Uterus (tissue), 4 donors: ENCODE results near the gene ZNF81. TPM values are rescaled to one million over a fixed set of nuclear protein-coding genes. Genes with fewer than 3 reads are reported as not detected.

Source experiments
- DNase-seq, 2 donors: peaks; one replicate each; pipeline ENCODE4 v3.0.0-alpha.2; 2019 to 2020
- H3K27ac ChIP-seq, 2 donors: fragments of 200-600 bp; sonication (generic); 1 replicate in 1 of 2; 2 replicates in 1 of 2; pipeline ENCODE4 v1.5.1; 2016 to 2018
- H3K27me3 ChIP-seq, 2 donors: fragments of 200-600 bp; sonication (generic); one replicate each; pipeline ENCODE4 v1.5.1; 2018 to 2019; ENCODE audit warnings: control low read depth in 1 of 2
- H3K36me3 ChIP-seq, 2 donors: fragments of 200-600 bp; sonication (generic); one replicate each; pipeline ENCODE4 v1.5.1; 2019; ENCODE audit warnings: control low read depth in 1 of 2
- H3K4me1 ChIP-seq, 2 donors: fragments of 200-600 bp; sonication (generic); one replicate each; pipeline ENCODE4 v1.5.1; 2018 to 2019; ENCODE audit warnings: control low read depth in 1 of 2
- H3K4me3 ChIP-seq, 2 donors: fragments of 200-600 bp; sonication (generic); 1 replicate in 1 of 2; 2 replicates in 1 of 2; pipeline ENCODE4 v1.5.1; 2018 to 2019; ENCODE audit warnings: mild to moderate bottlenecking in 1 of 2
- H3K9me3 ChIP-seq, 2 donors: fragments of 200-600 bp; sonication (generic); one replicate each; pipeline ENCODE4 v1.5.1; 2019; ENCODE audit warnings: control low read depth in 1 of 2
- POLR2A ChIP-seq, 2 donors: fragments of 450-650 bp; IDR thresholded peaks; one replicate each; pipeline ENCODE4 v1.6.1; 2016; ENCODE audit warnings: antibody characterized with exemption in 2 of 2, mild to moderate bottlenecking in 1 of 2, moderate library complexity in 1 of 2
- intact Hi-C: fragments of 100-400 bp; cut with DNase I; formaldehyde crosslinking; loops from one replicate; pipeline ENCODE4 v1.15.1; 2023; ENCODE audit warnings: low total_unique reads
- total RNA-seq, 4 donors: library from RNA; depleted of rRNA in 3 of 4; stranded (reverse); fragments of >200 nt in 3 of 4; gene quantifications; one replicate each; pipeline versions ENCODE4 v1.1.0 to v1.2.4, GENCODE V29; 2014 to 2023
- TF ChIP-seq, protein P1 (sequence below), 4 experiments: fragments of 200-600 bp in 2 of 4; fragments of 450-650 bp in 2 of 4; sonication (generic) in 2 of 4; IDR thresholded peaks; one replicate each; pipeline ENCODE4 v1.5.1; 2016 to 2019; ENCODE audit warnings: antibody characterized with exemption in 4 of 4, mild to moderate bottlenecking in 2 of 4, moderate library complexity in 1 of 4
- donor health status: DM: yes; HTN: yes; CAD: no.

Gene ZNF81
- total RNA-seq, 4 donors from 2014 or later: 2.6 to 26.6 (median 9.4) TPM

DNA sequence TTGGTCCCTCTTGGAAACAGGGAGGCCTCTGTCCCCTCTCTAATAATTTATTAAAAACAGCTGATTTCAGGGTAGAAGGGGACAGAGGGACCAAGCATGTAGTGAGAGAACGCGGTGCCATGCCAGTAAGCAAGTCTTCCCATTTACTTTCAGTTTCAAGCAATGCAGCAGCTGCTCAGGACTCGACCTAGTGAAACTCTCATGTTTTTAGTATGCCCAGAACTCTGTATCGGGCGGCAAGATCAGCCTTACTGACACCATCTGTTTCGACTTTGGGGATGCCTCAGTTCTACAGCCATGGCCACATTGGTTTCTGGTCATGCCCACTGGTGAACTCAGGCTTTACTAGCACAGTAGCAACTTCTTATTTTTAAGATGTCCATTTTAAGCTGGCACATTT lies 40.6 kb downstream of the ZNF81 start:
- H3K4me1 ChIP-seq: no peaks in the 10 kb centered on the region
- TF ChIP-seq, protein P1, sequence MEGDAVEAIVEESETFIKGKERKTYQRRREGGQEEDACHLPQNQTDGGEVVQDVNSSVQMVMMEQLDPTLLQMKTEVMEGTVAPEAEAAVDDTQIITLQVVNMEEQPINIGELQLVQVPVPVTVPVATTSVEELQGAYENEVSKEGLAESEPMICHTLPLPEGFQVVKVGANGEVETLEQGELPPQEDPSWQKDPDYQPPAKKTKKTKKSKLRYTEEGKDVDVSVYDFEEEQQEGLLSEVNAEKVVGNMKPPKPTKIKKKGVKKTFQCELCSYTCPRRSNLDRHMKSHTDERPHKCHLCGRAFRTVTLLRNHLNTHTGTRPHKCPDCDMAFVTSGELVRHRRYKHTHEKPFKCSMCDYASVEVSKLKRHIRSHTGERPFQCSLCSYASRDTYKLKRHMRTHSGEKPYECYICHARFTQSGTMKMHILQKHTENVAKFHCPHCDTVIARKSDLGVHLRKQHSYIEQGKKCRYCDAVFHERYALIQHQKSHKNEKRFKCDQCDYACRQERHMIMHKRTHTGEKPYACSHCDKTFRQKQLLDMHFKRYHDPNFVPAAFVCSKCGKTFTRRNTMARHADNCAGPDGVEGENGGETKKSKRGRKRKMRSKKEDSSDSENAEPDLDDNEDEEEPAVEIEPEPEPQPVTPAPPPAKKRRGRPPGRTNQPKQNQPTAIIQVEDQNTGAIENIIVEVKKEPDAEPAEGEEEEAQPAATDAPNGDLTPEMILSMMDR (IDR thresholded peaks at IDR 0.05): no peak
- no peak for TF ChIP-seq POLR2A (IDR thresholded peaks at IDR 0.05)
- no peak for DNase-seq
- no peak overlapping the region for H3K27ac ChIP-seq
- no peak overlapping the region for H3K4me3 ChIP-seq
- peaks cover 0 to 3% of the 10 kb centered on the region in 2 donors for H3K27me3 ChIP-seq
- peaks cover 0 to 4% of the 10 kb centered on the region in 2 donors for H3K9me3 ChIP-seq
- H3K36me3 ChIP-seq: no peaks in the 10 kb centered on the region
- intact Hi-C loops: no loop called here

DNA sequence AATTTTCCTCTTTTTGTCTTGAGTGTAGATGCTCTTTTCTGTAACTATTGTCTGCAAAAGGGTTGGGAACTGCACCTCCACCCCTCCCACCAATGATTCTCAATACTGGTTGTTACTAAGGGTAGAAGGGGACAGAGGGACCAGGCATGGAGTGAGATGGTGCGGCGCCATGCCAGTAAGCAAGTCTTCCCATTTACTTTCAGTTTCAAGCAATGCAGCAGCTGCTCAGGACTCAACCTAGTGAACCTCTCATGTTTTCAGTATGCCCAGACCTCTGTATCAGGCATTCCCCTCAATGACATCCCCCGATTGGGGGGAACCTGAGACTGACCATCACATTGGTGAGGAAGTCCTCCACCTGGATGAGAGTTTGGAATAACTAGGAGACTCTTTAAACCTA lies 41.5 kb downstream of the ZNF81 start:
- intact Hi-C loops: no loop called here
- Histone ChIP-seq H3K27ac (no peak overlapping the region), H3K27me3 (no peaks in the 10 kb centered on the region), H3K4me1 (no peaks in the 10 kb centered on the region), H3K36me3 (no peaks in the 10 kb centered on the region), H3K9me3 (peaks cover 0 to 4% of the 10 kb centered on the region in 2 donors), H3K4me3 (no peak overlapping the region)
- DNase-seq: no peak
- TF ChIP-seq, protein P1 (IDR thresholded peaks at IDR 0.05): no peak
- no peak for TF ChIP-seq POLR2A (IDR thresholded peaks at IDR 0.05)

DNA sequence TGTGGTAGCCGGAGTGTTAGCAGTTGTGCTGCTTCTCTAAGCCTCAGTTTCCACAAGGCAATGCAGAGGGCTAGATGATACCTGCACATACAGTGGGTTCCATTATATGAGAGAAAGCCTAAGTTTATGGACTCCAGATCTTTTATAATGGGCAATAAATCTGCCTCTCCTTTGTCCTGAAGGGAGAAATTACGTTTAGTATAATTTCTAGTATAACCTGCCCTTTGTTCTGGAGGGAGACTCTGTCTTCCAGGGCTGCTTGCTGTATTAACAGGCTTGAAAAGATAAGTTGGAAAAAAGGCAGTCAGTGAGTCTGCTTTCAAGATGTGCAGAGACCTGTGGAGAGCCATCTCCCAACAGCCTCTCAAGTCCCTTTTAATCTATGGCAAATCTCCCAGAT lies 42.8 kb downstream of the ZNF81 start:
- intact Hi-C loops: no loop called here
- Histone ChIP-seq H3K36me3 (no peaks in the 10 kb centered on the region), H3K4me3 (no peak overlapping the region), H3K27me3 (no peaks in the 10 kb centered on the region), H3K27ac (no peak overlapping the region), H3K4me1 (no peaks in the 10 kb centered on the region), H3K9me3 (peaks cover 0 to 4% of the 10 kb centered on the region in 2 donors)
- no peak for DNase-seq
- TF ChIP-seq POLR2A (IDR thresholded peaks at IDR 0.05): no peak
- TF ChIP-seq, protein P1 (IDR thresholded peaks at IDR 0.05): no peak

DNA sequence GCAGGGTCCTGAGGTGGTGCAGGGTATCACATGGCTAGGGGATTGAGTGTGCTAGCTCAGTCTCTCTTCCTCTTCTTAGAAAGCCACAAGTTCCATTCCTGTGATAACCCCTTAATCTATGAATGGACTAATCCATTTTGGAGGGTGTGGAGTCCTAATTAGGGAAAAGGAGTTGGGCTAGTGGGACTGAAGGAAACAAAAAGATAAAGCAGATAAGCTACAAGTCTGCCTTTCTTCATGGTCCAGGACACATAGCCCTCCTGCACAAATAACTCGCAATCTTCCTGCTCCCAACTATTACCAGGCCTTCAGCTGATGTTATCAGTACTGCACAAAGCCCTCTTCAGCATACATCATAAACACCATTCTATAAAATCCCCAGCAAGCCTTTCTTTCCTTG lies 44.2 kb downstream of the ZNF81 start:
- no peaks in the 10 kb centered on the region for H3K27me3 ChIP-seq
- TF ChIP-seq, protein P1 (IDR thresholded peaks at IDR 0.05): no peak
- TF ChIP-seq POLR2A (IDR thresholded peaks at IDR 0.05): no peak
- H3K27ac ChIP-seq: no peak overlapping the region
- no peaks in the 10 kb centered on the region for H3K36me3 ChIP-seq
- intact Hi-C loops: no loop called here
- no peak for DNase-seq
- no peak overlapping the region for H3K4me3 ChIP-seq
- no peaks in the 10 kb centered on the region for H3K4me1 ChIP-seq
- peaks cover 0 to 4% of the 10 kb centered on the region in 2 donors for H3K9me3 ChIP-seq

DNA sequence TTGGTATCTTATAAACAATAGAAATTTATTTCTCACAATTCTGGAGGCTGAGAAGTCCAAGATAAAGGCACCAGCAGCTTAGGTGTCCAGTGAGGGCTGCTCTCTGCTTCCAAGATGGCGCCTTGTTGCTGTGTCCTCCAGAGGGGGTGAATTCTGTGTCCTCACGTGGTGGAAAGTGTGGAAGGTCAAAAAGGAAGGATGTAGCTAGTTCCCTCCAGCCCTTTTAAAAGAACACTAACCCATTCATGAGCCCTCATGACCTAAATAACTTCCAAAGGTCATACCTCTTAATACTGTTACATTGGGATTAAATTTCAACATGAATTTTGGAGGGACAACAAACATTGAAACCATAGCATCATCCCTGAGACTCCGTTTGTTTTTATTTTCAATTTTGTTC lies 48.8 kb downstream of the ZNF81 start:
- Histone ChIP-seq H3K27ac (no peak overlapping the region), H3K27me3 (no peaks in the 10 kb centered on the region), H3K9me3 (no peaks in the 10 kb centered on the region), H3K4me1 (no peaks in the 10 kb centered on the region), H3K36me3 (no peaks in the 10 kb centered on the region), H3K4me3 (no peak overlapping the region)
- intact Hi-C loops: no loop called here
- DNase-seq: no peak
- no peak for TF ChIP-seq POLR2A (IDR thresholded peaks at IDR 0.05)
- TF ChIP-seq, protein P1 (IDR thresholded peaks at IDR 0.05): no peak
